ENCODE measurements around the gene HAPLN2. TPM values are rescaled to one million over a fixed set of nuclear protein-coding genes. Genes with fewer than 3 reads are reported as not detected.

HAPLN2 gene
- total and polyA plus RNA-seq, 4 experiments from 2014 or later, result not detected

DNA sequence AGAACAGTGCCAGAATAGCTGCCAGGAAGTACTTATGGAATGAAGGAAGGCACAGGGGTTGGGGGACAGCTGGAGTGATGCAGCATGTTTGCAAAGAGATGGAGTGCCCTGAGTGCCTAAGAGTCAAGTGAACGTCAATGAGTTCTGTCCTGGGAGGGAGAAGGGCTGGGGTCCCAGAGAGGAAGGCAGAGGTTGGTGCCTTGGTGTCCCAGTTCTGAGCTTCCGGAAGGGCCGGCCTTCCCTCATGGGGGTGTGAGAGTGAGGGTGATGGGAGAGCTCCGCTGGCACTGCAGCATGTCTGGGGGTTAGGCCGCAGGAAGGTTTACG lies 40.4 kb downstream of the HAPLN2 start:
- ChIA-PET POLR2A (ENCODE audit: partially characterized antibody) (interaction anchor here (2.6 kb wide), 1 partner anchor 47 kb away, joined by 9 read pairs; the partner anchor contains the start of gene CRABP2), CTCF (ENCODE audit: partially characterized antibody) (interaction anchor here (0.8 to 7.8 kb wide), 14 partner anchors 10 to 159 kb away, joined by 3 to 153 read pairs (median 4); partner anchors contain the start of genes CRABP2, ISG20L2, MEF2D and METTL25B)
- Histone ChIP-seq H3K4me3 (ENCODE audit: low read length in 2 of 2) (peak overlapping the region; percentile 7 to 9), H3K9me3 (ENCODE audit: control insufficient read depth in 1 of 2, low read length in 2 of 2) (no peaks in the 10 kb centered on the region), H3K36me3 (ENCODE audit: insufficient read depth, low read length) (no peaks in the 10 kb centered on the region), H3K27me3 (ENCODE audit: insufficient read depth, low read length) (peaks cover 16% of the 10 kb centered on the region), H3K4me1 (ENCODE audit: insufficient read depth, low read length) (peaks cover 63% of the 10 kb centered on the region), H3K27ac (ENCODE audit: low read depth, low read length) (no peak overlapping the region)
- DNase-seq, result no peak
- intact Hi-C loops (cut with micrococcal nuclease), result no loop called here
- no peaks in the 10 kb centered on the region for H3K9me3 Mint-ChIP-seq
- peaks cover 30 to 72% (median 46%) of the 10 kb centered on the region in 4 donors for H3K4me1 Mint-ChIP-seq
- H3K4me3 Mint-ChIP-seq, result peak overlapping the region; percentile 35 to 74 (median 60)
- H3K36me3 Mint-ChIP-seq, result no peaks in the 10 kb centered on the region
- H3K27ac Mint-ChIP-seq, result peak overlapping the region in 6 of 7 donors; percentile 67 to 90 (median 78)
- H3K27me3 Mint-ChIP-seq, result peaks cover 20 to 26% of the 10 kb centered on the region in 2 donors

DNA sequence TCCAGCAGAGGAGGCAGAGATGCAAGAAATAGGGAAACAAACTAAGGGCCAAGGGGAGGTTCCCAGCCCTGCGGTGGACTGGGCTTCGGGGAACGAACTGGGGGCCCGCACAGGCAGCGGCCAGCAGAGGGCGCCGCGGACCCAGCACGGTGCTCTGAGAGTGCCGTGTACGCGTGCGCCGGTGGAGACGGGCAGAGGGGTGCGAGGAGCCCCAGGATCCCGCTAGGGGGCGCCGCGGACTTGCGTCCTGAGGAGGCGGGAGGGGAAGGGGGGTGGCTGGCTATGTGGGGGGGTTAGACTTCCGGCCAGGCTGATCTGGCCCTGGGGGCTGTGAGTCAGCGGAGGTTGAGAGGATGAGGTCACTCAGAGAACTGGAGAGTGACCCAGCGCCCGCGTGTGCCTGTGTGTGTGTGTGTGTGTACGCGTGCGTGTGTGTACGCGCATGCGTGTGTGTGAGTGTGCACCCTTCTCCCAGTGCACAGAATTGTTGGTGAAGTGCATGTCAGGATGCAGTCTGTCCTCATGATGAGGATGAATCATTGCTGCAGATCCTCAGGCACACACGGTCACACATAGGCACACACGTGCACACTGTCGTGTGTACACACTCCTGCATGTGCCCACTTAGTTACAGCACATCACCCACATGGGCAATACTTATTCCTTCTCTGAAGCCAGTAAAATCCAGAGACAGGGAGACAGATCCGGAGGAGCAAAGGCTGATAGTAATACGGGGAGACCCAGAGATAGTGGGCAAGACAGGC lies 41.0 kb downstream of the HAPLN2 start:
- Mint-ChIP-seq H3K9me3 (no peaks in the 10 kb centered on the region), H3K36me3 (no peaks in the 10 kb centered on the region), H3K4me3 (peak overlapping the region; percentile 45 to 74 (median 60)), H3K27ac (peak overlapping the region in 6 of 7 donors; percentile 69 to 90 (median 84)), H3K4me1 (peaks cover 30 to 69% (median 46%) of the 10 kb centered on the region in 4 donors), H3K27me3 (peaks cover 18 to 22% of the 10 kb centered on the region in 2 donors)
- peak; percentile 87 to 90 (median 88) for DNase-seq
- Histone ChIP-seq H3K27me3 (ENCODE audit: insufficient read depth, low read length) (peaks cover 10% of the 10 kb centered on the region), H3K4me1 (ENCODE audit: insufficient read depth, low read length) (peaks cover 64% of the 10 kb centered on the region), H3K27ac (ENCODE audit: low read depth, low read length) (no peak overlapping the region), H3K4me3 (ENCODE audit: low read length in 2 of 2) (peak overlapping the region in 1 of 2 donors; percentile 9), H3K9me3 (ENCODE audit: control insufficient read depth in 1 of 2, low read length in 2 of 2) (no peaks in the 10 kb centered on the region), H3K36me3 (ENCODE audit: insufficient read depth, low read length) (no peaks in the 10 kb centered on the region)
- ChIA-PET CTCF (ENCODE audit: partially characterized antibody) (interaction anchor here (0.6 to 7.8 kb wide), 24 partner anchors 11 to 275 kb away, joined by 3 to 153 read pairs (median 4); partner anchors contain the start of genes CRABP2, ISG20L2, MEF2D and METTL25B), POLR2A (ENCODE audit: partially characterized antibody) (interaction anchor here (2.6 kb wide), 1 partner anchor 46 kb away, joined by 9 read pairs; the partner anchor contains the start of gene CRABP2)
- intact Hi-C loops (cut with micrococcal nuclease), result loop anchor here (1.0 kb wide), 3 partner anchors 18 to 65 kb away; no protein-coding TSS in a partner anchor

- H3K4me3 ChIP-seq (ENCODE audit: low read length in 2 of 2), result no peak overlapping the region
- H3K27me3 Mint-ChIP-seq, result peaks cover 12 to 17% of the 10 kb centered on the region in 2 donors
- no peaks in the 10 kb centered on the region for H3K9me3 ChIP-seq (ENCODE audit: control insufficient read depth in 1 of 2, low read length in 2 of 2)
- peaks cover 64% of the 10 kb centered on the region for H3K4me1 ChIP-seq (ENCODE audit: insufficient read depth, low read length)
- no peaks in the 10 kb centered on the region for H3K36me3 Mint-ChIP-seq
- H3K27ac ChIP-seq (ENCODE audit: low read depth, low read length), result no peak overlapping the region
- ChIA-PET CTCF (ENCODE audit: partially characterized antibody) (interaction anchor here (0.6 to 7.8 kb wide), 19 partner anchors 11 to 472 kb away, joined by 3 to 153 read pairs (median 4); partner anchors contain the start of genes CRABP2, ISG20L2, METTL25B and NES), POLR2A (ENCODE audit: partially characterized antibody) (interaction anchor here (0.6 to 2.6 kb wide), 4 partner anchors 46 to 645 kb away, joined by 3 to 9 read pairs (median 3); partner anchors contain the start of gene CRABP2)
- DNase-seq, result no peak
- intact Hi-C loops (cut with micrococcal nuclease), result loop anchor here (1.0 kb wide), 3 partner anchors 18 to 65 kb away; no protein-coding TSS in a partner anchor
- peak overlapping the region in 5 of 8 donors; percentile 29 to 70 (median 58) for H3K4me3 Mint-ChIP-seq
- H3K27ac Mint-ChIP-seq, result peak overlapping the region in 4 of 7 donors; percentile 9 to 75 (median 71)
- no peaks in the 10 kb centered on the region for H3K9me3 Mint-ChIP-seq
- peaks cover 30 to 63% (median 46%) of the 10 kb centered on the region in 4 donors for H3K4me1 Mint-ChIP-seq
- H3K36me3 ChIP-seq (ENCODE audit: insufficient read depth, low read length), result no peaks in the 10 kb centered on the region
- H3K27me3 ChIP-seq (ENCODE audit: insufficient read depth, low read length), result peaks cover 10% of the 10 kb centered on the region
Observed at GRCh38 chr1:156660752-156661112, 41.5 kb downstream of the HAPLN2 start.

GRCh38 chr1:156662005-156662799 lies 43.0 kb downstream of the HAPLN2 start:
- H3K4me1 Mint-ChIP-seq, result peaks cover 27 to 53% (median 36%) of the 10 kb centered on the region in 4 donors
- POLR2A ChIA-PET (ENCODE audit: partially characterized antibody), result no interaction called here
- no peaks in the 10 kb centered on the region for H3K36me3 Mint-ChIP-seq
- no peaks in the 10 kb centered on the region for H3K9me3 Mint-ChIP-seq
- intact Hi-C loops (cut with micrococcal nuclease), result no loop called here
- Histone ChIP-seq H3K27ac (ENCODE audit: low read depth, low read length) (no peak overlapping the region), H3K36me3 (ENCODE audit: insufficient read depth, low read length) (no peaks in the 10 kb centered on the region), H3K27me3 (ENCODE audit: insufficient read depth, low read length) (peaks cover under 1% of the 10 kb centered on the region), H3K4me3 (ENCODE audit: low read length in 2 of 2) (no peak overlapping the region), H3K9me3 (ENCODE audit: control insufficient read depth in 1 of 2, low read length in 2 of 2) (no peaks in the 10 kb centered on the region), H3K4me1 (ENCODE audit: insufficient read depth, low read length) (peaks cover 55% of the 10 kb centered on the region)
- peak overlapping the region in 1 of 8 donors; percentile 26 for H3K4me3 Mint-ChIP-seq
- peak overlapping the region in 3 of 7 donors; percentile 26 to 77 (median 72) for H3K27ac Mint-ChIP-seq
- H3K27me3 Mint-ChIP-seq, result peaks cover 4 to 5% of the 10 kb centered on the region in 2 donors
- no peak for DNase-seq
- CTCF ChIA-PET (ENCODE audit: partially characterized antibody), result interaction anchor here (1.0 to 7.8 kb wide), 8 partner anchors 13 to 64 kb away, joined by 3 to 153 read pairs (median 10); partner anchors contain the start of genes ISG20L2, METTL25B and NES

GRCh38 chr1:156662800-156663055 lies 43.5 kb downstream of the HAPLN2 start:
- no peaks in the 10 kb centered on the region for H3K27me3 ChIP-seq (ENCODE audit: insufficient read depth, low read length)
- ChIA-PET POLR2A (ENCODE audit: partially characterized antibody) (no interaction called here), CTCF (ENCODE audit: partially characterized antibody) (interaction anchor here (1.0 kb wide), 1 partner anchor 26 kb away, joined by 3 read pairs; no protein-coding TSS in a partner anchor)
- H3K4me1 ChIP-seq (ENCODE audit: insufficient read depth, low read length), result peaks cover 50% of the 10 kb centered on the region
- H3K4me1 Mint-ChIP-seq, result peaks cover 23 to 47% (median 30%) of the 10 kb centered on the region in 4 donors
- no peak overlapping the region for H3K27ac ChIP-seq (ENCODE audit: low read depth, low read length)
- H3K9me3 Mint-ChIP-seq, result no peaks in the 10 kb centered on the region
- H3K27me3 Mint-ChIP-seq, result peaks cover 0 to 2% of the 10 kb centered on the region in 2 donors
- intact Hi-C loops (cut with micrococcal nuclease), result no loop called here
- H3K9me3 ChIP-seq (ENCODE audit: control insufficient read depth in 1 of 2, low read length in 2 of 2), result no peaks in the 10 kb centered on the region
- H3K4me3 Mint-ChIP-seq, result no peak overlapping the region
- DNase-seq, result no peak
- no peaks in the 10 kb centered on the region for H3K36me3 Mint-ChIP-seq
- H3K4me3 ChIP-seq (ENCODE audit: low read length in 2 of 2), result no peak overlapping the region
- no peak overlapping the region for H3K27ac Mint-ChIP-seq
- H3K36me3 ChIP-seq (ENCODE audit: insufficient read depth, low read length), result no peaks in the 10 kb centered on the region

DNA sequence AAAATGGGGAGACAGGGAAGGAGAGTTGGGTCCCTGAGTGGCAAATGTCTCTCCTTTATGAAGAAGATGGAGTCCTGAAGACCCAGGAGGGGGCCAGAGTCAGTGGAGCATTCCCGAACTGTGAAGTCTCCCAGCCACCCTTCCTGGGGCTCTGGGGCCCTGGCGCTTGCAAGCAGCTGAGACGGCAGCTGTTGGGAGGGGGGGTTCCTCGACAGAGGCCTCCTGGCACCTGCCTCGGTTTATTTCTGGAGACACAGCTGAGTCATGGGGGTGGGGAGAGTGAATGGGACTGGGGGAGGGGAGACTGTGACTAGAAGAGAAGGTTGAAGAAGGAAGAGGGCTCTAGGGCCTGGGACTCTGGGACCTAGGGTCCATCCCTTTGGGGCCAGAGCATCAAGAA lies 44.0 kb downstream of the HAPLN2 start:
- Histone ChIP-seq H3K27me3 (ENCODE audit: insufficient read depth, low read length) (no peaks in the 10 kb centered on the region), H3K9me3 (ENCODE audit: control insufficient read depth in 1 of 2, low read length in 2 of 2) (no peaks in the 10 kb centered on the region), H3K27ac (ENCODE audit: low read depth, low read length) (no peak overlapping the region), H3K4me3 (ENCODE audit: low read length in 2 of 2) (no peak overlapping the region), H3K4me1 (ENCODE audit: insufficient read depth, low read length) (peaks cover 46% of the 10 kb centered on the region), H3K36me3 (ENCODE audit: insufficient read depth, low read length) (no peaks in the 10 kb centered on the region)
- H3K9me3 Mint-ChIP-seq, result no peaks in the 10 kb centered on the region
- ChIA-PET CTCF (ENCODE audit: partially characterized antibody) (interaction anchor here (1.5 kb wide), 1 partner anchor 27 kb away, joined by 4 read pairs; no protein-coding TSS in a partner anchor), POLR2A (ENCODE audit: partially characterized antibody) (no interaction called here)
- intact Hi-C loops (cut with micrococcal nuclease), result no loop called here
- no peak overlapping the region for H3K27ac Mint-ChIP-seq
- H3K4me3 Mint-ChIP-seq, result no peak overlapping the region
- DNase-seq, result no peak
- H3K4me1 Mint-ChIP-seq, result peaks cover 23 to 43% (median 29%) of the 10 kb centered on the region in 4 donors
- H3K36me3 Mint-ChIP-seq, result no peaks in the 10 kb centered on the region
- peaks cover 0 to 2% of the 10 kb centered on the region in 2 donors for H3K27me3 Mint-ChIP-seq

All from CD4-positive, alpha-beta memory T cell (primary cell).